Measurements from ENCODE around the gene PI4KA.
"Not testable (repeated sequence)": the region's sequence is repeated elsewhere in the genome, so short reads cannot be mapped to it uniquely, and the experiment has no call there.

DNA sequence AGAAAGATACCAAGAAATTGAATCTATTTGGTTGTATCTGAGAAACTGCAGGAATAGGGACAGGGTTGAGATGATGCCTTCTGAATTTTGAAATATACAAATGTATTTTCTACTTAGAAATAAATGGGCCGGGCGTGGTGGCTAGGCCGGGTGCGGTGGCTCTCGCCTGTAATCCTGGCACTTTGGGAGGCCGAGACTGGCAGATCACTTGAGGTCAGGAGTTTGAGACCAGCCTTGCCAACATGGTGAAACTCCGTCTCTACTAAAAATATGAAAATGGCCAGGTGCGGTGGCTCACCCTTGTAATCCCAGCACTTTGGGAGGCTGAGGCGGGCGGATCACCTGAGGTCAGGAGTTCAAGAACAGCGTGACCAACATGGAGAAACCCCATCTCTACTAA lies 172.8 kb downstream of the PI4KA start:
- TF ChIP-seq, protein P1, sequence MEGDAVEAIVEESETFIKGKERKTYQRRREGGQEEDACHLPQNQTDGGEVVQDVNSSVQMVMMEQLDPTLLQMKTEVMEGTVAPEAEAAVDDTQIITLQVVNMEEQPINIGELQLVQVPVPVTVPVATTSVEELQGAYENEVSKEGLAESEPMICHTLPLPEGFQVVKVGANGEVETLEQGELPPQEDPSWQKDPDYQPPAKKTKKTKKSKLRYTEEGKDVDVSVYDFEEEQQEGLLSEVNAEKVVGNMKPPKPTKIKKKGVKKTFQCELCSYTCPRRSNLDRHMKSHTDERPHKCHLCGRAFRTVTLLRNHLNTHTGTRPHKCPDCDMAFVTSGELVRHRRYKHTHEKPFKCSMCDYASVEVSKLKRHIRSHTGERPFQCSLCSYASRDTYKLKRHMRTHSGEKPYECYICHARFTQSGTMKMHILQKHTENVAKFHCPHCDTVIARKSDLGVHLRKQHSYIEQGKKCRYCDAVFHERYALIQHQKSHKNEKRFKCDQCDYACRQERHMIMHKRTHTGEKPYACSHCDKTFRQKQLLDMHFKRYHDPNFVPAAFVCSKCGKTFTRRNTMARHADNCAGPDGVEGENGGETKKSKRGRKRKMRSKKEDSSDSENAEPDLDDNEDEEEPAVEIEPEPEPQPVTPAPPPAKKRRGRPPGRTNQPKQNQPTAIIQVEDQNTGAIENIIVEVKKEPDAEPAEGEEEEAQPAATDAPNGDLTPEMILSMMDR (conservative IDR thresholded peaks at IDR 0.05 in 1 of 2, IDR thresholded peaks at IDR 0.05 in 1 of 2; ENCODE audit: extremely low read depth in 1 of 2, insufficient read depth in 1 of 2, low read depth in 1 of 2, low read length in 2 of 2): not testable (repeated sequence)
- TF ChIP-seq EZH2 (IDR thresholded peaks at IDR 0.05; ENCODE audit: borderline replicate concordance, low read length): not testable (repeated sequence)

All from mammary epithelial cell (primary cell).